Transverse colon (tissue), 3 donors: ENCODE results near the gene TXNDC17.

Experiments
- CTCF ChIP-seq, 5 experiments: fragments of 200-600 bp in 3 of 5; fragments of 450-650 bp in 2 of 5; sonication (generic) in 3 of 5; IDR thresholded peaks; 1 replicate in 2 of 5; 2 replicates in 3 of 5; pipeline ENCODE4 v1.5.1; 2016 to 2017; ENCODE audit warnings: antibody characterized with exemption in 5 of 5, inconsistent platforms in 3 of 5, mild to moderate bottlenecking in 2 of 5, moderate library complexity in 1 of 5
- EP300 ChIP-seq: sonication (generic); formaldehyde crosslinking; IDR thresholded peaks from one replicate; pipeline ENCODE4 v1.6.1; 2017; ENCODE audit warnings: antibody characterized with exemption, low read depth
- POLR2A ChIP-seq: fragments of 450-650 bp; IDR thresholded peaks from one replicate; pipeline ENCODE4 v1.6.1; 2016; ENCODE audit warnings: antibody characterized with exemption, mild to moderate bottlenecking, moderate library complexity

GRCh38 chr17:6608321-6608720 lies 32.5 kb upstream of the TXNDC17 start:
- TF ChIP-seq EP300 (no peak), CTCF (IDR thresholded peaks at IDR 0.05) (no peak), POLR2A (no peak)
